ENCODE measurements around the gene ANKRD13C.

Gene ANKRD13C

DNA sequence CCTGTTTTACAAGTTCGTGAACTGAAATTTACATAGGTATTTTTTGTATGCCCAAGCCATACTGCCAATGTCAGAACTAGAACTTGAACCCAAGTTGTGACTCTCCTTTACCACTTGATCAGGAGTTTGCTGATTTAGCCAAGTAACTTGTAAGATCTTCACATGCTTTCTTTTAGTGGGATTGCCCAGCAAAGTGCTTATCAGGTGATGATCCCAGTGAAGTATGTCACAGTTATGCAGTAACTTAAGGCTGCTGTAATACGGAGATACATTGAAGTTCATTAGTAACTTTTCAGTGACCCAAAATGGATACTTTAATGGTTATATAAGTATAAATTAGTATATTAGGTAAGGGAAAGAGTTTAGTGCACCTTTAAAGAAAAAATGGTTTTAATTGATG lies 129.6 kb downstream of the ANKRD13C start:
- TF ChIP-seq, protein P1, sequence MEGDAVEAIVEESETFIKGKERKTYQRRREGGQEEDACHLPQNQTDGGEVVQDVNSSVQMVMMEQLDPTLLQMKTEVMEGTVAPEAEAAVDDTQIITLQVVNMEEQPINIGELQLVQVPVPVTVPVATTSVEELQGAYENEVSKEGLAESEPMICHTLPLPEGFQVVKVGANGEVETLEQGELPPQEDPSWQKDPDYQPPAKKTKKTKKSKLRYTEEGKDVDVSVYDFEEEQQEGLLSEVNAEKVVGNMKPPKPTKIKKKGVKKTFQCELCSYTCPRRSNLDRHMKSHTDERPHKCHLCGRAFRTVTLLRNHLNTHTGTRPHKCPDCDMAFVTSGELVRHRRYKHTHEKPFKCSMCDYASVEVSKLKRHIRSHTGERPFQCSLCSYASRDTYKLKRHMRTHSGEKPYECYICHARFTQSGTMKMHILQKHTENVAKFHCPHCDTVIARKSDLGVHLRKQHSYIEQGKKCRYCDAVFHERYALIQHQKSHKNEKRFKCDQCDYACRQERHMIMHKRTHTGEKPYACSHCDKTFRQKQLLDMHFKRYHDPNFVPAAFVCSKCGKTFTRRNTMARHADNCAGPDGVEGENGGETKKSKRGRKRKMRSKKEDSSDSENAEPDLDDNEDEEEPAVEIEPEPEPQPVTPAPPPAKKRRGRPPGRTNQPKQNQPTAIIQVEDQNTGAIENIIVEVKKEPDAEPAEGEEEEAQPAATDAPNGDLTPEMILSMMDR (conservative IDR thresholded peaks at IDR 0.05), result no peak
- no peak overlapping the region for H3K27ac ChIP-seq

DNA sequence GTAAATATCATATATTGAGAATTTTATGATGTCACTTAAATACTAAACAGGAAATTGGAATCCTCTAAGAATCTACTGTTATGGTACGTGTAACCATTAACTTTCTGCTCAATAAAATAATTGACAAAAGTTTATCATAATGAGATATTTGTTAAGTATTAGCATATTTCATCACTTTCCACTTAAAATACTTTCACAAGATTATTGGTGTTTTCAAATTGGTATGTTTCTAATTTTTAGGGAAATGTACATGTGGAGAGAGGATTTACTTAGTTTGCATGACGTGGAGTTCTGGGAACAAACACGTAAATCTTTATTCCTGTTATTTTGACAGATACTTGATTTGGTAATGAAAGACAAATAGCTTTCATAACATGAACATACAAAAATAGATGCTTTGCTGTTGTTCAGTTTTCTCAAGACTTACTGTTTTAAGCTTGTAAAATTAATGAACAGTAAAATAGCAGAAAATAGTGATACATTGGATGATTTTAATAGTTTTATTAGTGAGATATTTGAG lies 131.7 kb downstream of the ANKRD13C start:
- peak overlapping the region; percentile 98 for H3K27ac ChIP-seq
- TF ChIP-seq, protein P1 (conservative IDR thresholded peaks at IDR 0.05), result no peak

DNA sequence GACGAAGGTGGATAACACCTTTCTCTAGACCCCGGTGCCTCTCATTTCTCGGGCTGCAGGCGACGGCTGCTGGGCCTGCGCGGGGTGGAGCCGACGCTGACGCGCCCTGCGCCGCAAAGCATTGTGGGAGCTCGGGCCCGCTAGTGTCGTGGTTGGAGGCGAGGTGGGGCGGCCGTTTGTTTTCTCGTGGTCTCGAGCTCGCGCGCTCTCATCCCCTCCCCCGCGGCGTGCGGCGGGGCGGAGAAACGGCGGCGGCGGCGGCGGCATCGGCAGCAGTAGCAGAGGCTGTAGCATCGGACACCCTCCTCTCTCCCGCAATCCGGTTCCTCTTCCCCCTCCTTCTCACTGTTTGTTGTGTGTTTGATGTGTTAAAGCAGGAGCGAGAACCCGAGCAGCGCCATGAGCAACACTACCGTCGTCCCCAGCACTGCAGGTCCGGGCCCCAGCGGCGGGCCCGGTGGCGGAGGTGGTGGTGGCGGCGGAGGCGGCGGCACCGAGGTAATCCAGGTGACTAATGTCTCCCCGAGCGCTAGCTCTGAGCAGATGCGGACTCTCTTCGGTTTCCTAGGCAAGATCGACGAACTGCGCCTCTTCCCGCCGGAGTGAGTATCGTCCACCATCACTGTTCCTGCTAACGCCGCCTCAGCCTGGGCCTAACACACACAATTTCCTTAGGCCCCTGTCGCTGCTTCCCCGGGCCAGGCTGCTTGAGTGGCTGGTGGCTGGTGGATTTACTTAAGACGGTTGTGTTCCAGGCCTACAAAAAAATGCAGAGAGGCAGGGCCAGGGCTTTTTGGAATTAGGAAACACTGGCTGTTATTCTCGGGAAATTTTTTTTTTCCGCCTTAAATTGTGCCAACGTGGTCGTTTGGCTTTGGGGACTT lies 133.0 kb downstream of the ANKRD13C start, which contains the start of gene SRSF11:
TSS of gene SRSF11 (plus strand) at position 143 of the 884 bp plus-strand sequence. CDS start at position 400, 257 bp downstream.
- TF ChIP-seq, protein P1 (conservative IDR thresholded peaks at IDR 0.05), result no peak
- H3K27ac ChIP-seq, result peak within 1 kb of the TSS; percentile 98

DNA sequence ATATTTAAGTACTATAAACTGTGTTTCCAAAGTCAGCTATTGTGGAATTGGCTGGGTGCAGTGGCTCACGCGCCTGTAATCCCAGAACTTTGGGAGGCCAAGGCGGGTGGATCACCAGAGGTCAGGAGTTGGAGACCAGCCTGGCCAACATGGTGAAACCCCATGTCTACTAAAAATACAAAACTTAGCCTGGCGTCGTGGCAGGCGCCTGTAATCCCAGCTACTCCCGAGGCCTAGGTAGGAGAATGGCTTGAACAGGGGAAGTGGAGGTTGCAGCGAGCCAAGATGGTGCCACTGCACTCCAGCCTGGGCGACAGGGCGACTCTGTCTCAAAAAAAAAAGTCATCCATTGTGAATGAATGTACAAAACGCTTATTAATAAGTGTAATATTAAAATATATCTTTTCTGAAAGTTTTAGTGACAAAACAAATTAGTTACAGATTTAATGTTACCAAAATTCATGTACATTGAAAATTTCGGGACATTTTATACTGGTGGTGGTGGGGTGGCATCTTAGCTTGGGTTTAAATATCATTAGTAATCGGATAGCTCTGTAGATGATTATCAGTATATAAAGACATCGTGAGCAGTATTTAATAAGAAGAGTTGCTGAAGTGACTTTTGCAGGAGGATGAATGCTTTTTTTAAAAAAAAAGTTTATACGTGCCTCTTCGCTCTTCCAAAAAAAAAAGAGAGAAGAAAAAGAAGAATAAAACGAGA lies 133.8 kb downstream of the ANKRD13C start:
- peak overlapping the region; percentile 98 for H3K27ac ChIP-seq
- TF ChIP-seq, protein P1 (conservative IDR thresholded peaks at IDR 0.05), result no peak

DNA sequence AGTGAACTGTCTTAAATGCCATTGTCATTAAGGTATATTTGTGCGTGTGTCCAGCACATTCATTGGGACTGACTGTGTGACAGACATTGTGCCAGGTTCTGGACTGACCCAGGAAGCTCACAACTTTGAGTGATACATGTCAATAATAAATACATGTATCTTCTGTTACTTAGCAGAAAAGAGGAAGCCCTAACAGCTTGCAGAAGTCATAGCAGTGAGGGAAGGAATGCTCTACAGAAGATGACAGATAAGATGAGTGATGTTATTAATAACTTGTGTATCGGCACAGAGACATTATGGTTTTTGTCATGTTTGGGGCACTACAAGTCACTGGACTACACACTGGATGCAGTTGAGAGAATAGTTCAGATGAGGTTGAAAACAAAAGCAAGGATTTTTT lies 134.5 kb downstream of the ANKRD13C start:
- peak overlapping the region; percentile 98 for H3K27ac ChIP-seq
- TF ChIP-seq, protein P1 (conservative IDR thresholded peaks at IDR 0.05), result no peak

DNA sequence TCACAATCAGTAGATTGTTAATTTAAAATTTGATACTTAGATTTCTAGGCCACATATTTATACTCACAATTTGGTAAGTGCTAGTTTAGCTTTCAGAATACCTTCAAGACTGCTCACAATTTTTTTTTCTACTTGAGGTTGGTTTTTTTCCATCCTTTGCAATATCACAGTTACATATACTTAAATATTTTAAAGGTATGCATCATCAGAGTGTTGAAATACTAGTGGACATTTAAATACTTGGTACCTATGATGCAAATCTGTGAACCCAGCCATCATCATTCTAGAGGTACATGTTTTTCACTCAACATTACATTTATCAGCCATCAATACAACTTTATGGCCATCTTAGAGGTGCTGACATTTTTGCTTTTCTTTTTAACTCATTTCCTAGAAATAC lies 143.0 kb downstream of the ANKRD13C start:
- TF ChIP-seq, protein P1 (conservative IDR thresholded peaks at IDR 0.05), result no peak
- no peak overlapping the region for H3K27ac ChIP-seq

DNA sequence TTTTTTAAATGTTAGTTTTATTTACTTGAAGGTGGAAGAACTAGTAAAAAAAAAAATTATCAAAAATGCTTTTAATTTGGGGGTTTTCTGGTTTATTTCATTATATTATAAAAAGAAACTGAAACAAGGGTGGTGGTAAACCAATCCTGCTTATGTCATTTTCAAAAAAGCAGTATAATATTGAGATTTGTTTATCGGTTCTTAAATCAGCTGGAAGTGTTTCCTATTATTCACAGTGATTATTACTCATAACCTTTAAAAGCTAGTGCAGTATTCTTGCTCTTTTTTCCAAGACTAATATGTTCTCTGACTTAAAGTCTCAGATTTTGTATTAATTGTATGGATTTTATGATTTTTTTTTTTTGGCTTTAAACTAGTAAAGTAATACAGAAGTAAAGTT lies 143.7 kb downstream of the ANKRD13C start:
- no peak overlapping the region for H3K27ac ChIP-seq

More for the DNA sequence above, 143.7 kb downstream of the ANKRD13C start:
- TF ChIP-seq, protein P1 (conservative IDR thresholded peaks at IDR 0.05), result no peak
